K562 (cell line): Measurements from ENCODE around the gene GLRX2. TPM values are rescaled to one million over a fixed set of nuclear protein-coding genes. Genes with fewer than 3 reads are reported as not detected.

ENCODE experiments used
- ATAC-seq: fragments of 200-7000 bp; cut with Tn5 transposase; 3 replicates; pipeline ENCODE4 v1.9.1; 2020; ENCODE audit warnings: moderate library complexity
- BruUV-seq: library from RNA; stranded (reverse); fragments of 400-500 nt; replicated peaks from 2 replicates; lab custom pipeline; 2021; lab: Mats Ljungman, UMichigan
- CTCF ChIA-PET: fragments of 300-600 bp; formaldehyde crosslinking; extraction: SDS; loops from one replicate; lab custom pipeline; 2021; ENCODE audit warnings: low intra/inter-chr PET ratio; lab: Yijun Ruan, JAX
- POLR2A ChIA-PET: fragments of 300-600, 350-650 bp; sonication (Branson Sonifier 250); formaldehyde crosslinking; extraction: SDS; loops from one replicate; lab custom pipeline; 2021; ENCODE audit warnings: antibody characterized with exemption, inconsistent platforms; lab: Yijun Ruan, JAX
- DNase-seq, 4 experiments: peaks; one replicate each; pipeline versions ENCODE4 v3.0.0 to v3.0.0-alpha.2; 2011 to 2018; ENCODE audit warnings: low spot score in 3 of 4, mixed read lengths in 3 of 4; ENCODE audit errors: extremely low read depth in 1 of 4
- FAIRE-seq: peaks from 2 replicates; lab custom pipeline; 2011; peaks lifted over from hg19 to GRCh38; lab: Jason Lieb, UNC
- H2AFZ ChIP-seq: 2 replicates; pipeline ENCODE4 v1.6.0; 2011; ENCODE audit warnings: low read depth, low read length, control low read depth, inconsistent platforms
- H3K27ac ChIP-seq: fragments of 200-600 bp; 3 replicates; pipeline ENCODE4 v1.8.0; 2011; ENCODE audit warnings: low read depth, mild to moderate bottlenecking, control low read depth, inconsistent platforms, low read length, moderate library complexity, mixed read lengths; ENCODE audit errors: extremely low read depth
- H3K27me3 ChIP-seq, 2 experiments: fragments of 300-600 bp in 1 of 2; 2 replicates in 1 of 2; 3 replicates in 1 of 2; pipeline versions ENCODE4 v1.6.0 to v1.8.0; 2011; ENCODE audit warnings: inconsistent platforms in 2 of 2, low read length in 2 of 2, mild to moderate bottlenecking in 1 of 2, mixed read lengths in 1 of 2, moderate library complexity in 1 of 2; ENCODE audit not compliant: control insufficient read depth in 2 of 2, insufficient read depth in 2 of 2
- H3K36me3 ChIP-seq: fragments of 300-600 bp; 3 replicates; pipeline ENCODE4 v1.8.0; 2011; ENCODE audit warnings: mild to moderate bottlenecking, low read length, inconsistent platforms; ENCODE audit not compliant: control insufficient read depth, insufficient read depth
- H3K4me1 ChIP-seq, 2 experiments: fragments of 200-600 bp in 1 of 2; replicated peaks in 1 of 2; 2 replicates in 1 of 2; 3 replicates in 1 of 2; pipeline versions ENCODE4 v1.5.1 to v1.8.0; 2011; ENCODE audit warnings: inconsistent platforms in 2 of 2, low read length in 2 of 2, mild to moderate bottlenecking in 1 of 2, mixed read lengths in 1 of 2, moderate library complexity in 1 of 2; ENCODE audit not compliant: control insufficient read depth in 2 of 2, insufficient read depth in 2 of 2
- H3K4me2 ChIP-seq: 2 replicates; pipeline ENCODE4 v1.6.1; 2011; ENCODE audit warnings: low read length, control low read depth, inconsistent platforms, mixed read lengths; ENCODE audit not compliant: insufficient read depth
- H3K4me3 ChIP-seq: fragments of 200-600 bp; sonication (generic), shearing (Covaris generic); 2 replicates; pipeline ENCODE4 v1.5.1; 2016; ENCODE audit warnings: control low read depth, inconsistent platforms
- H3K79me2 ChIP-seq: fragments of 200-600 bp; 3 replicates; pipeline ENCODE4 v1.8.0; 2011; ENCODE audit warnings: low read length, inconsistent platforms; ENCODE audit not compliant: control insufficient read depth, insufficient read depth
- H3K9ac ChIP-seq, 2 experiments: 2 replicates each; pipeline versions ENCODE4 v1.6.0 to v1.6.1; 2011; ENCODE audit warnings: low read depth in 2 of 2, low read length in 2 of 2, control low read depth in 1 of 2, inconsistent platforms in 1 of 2, mild to moderate bottlenecking in 1 of 2, mixed read lengths in 1 of 2; ENCODE audit not compliant: insufficient read depth in 1 of 2
- H3K9me1 ChIP-seq: one replicate; pipeline ENCODE4 v1.6.0; 2011; ENCODE audit warnings: inconsistent platforms, mild to moderate bottlenecking, low read length, moderate library complexity; ENCODE audit not compliant: control insufficient read depth, insufficient read depth
- H3K9me3 ChIP-seq: replicated peaks from 2 replicates; pipeline ENCODE4 v1.5.1; 2011; ENCODE audit warnings: low read depth, low read length, inconsistent platforms; ENCODE audit not compliant: control insufficient read depth, insufficient read depth
- H4K20me1 ChIP-seq: replicated peaks from 2 replicates; pipeline ENCODE4 v1.6.1; 2011; ENCODE audit warnings: low read length, inconsistent platforms, mixed read lengths; ENCODE audit not compliant: control insufficient read depth, insufficient read depth
- GTF2E2 ChIP-seq: fragments of 200-800 bp; sonication (Bioruptor generic); IDR thresholded peaks from 2 replicates; pipeline ENCODE4 v1.6.1; 2016; ENCODE audit warnings: missing genetic modification characterization, missing compliant biosample characterization
- HBP1 ChIP-seq: fragments of 450-650 bp; formaldehyde crosslinking; IDR thresholded peaks from 2 replicates; pipeline ENCODE4 v1.4.0; 2022; ENCODE audit warnings: missing genetic modification characterization
- NR2F6 ChIP-seq: fragments of 450-650 bp; formaldehyde crosslinking; IDR thresholded peaks from 2 replicates; pipeline ENCODE4 v1.4.0; 2020; ENCODE audit warnings: mild to moderate bottlenecking
- PPARD ChIP-seq: fragments of 250-450 bp; sonication (Bioruptor Pico); IDR thresholded peaks from 2 replicates; pipeline ENCODE4 v1.8.0; 2022; ENCODE audit warnings: inconsistent platforms, mild to moderate bottlenecking, moderate library complexity
- RCOR1 ChIP-seq, 2 experiments: IDR thresholded peaks; 2 replicates each; pipeline ENCODE4 v1.6.1; 2012; ENCODE audit warnings: low read depth in 2 of 2, low read length in 2 of 2, borderline replicate concordance in 1 of 2, improper control_type of control experiment in 1 of 2
- SMAD2 ChIP-seq: fragments of 150-350 bp; IDR thresholded peaks from 2 replicates; pipeline ENCODE4 v1.6.1; 2014; ENCODE audit warnings: low read depth, mild to moderate bottlenecking, low read length
- SNAPC5 ChIP-seq: fragments of 250-450 bp; sonication (Bioruptor Pico); IDR thresholded peaks from 2 replicates; pipeline ENCODE4 v1.8.0; 2021; ENCODE audit warnings: moderate library complexity, mild to moderate bottlenecking, inconsistent platforms
- TCF7 ChIP-seq: sonication (generic); IDR thresholded peaks from 2 replicates; pipeline ENCODE4 v1.6.1; 2016; ENCODE audit warnings: antibody characterized with exemption, borderline replicate concordance
- TCFL5 ChIP-seq: fragments of 250-450 bp; sonication (Bioruptor Pico); conservative IDR thresholded peaks from 2 replicates; pipeline ENCODE4 v1.6.1; 2021; ENCODE audit warnings: mild to moderate bottlenecking, moderate library complexity, matching md5 sums
- ZBTB40 ChIP-seq, 2 experiments: fragments of 450-650 bp in 1 of 2; sonication (generic) in 1 of 2; formaldehyde crosslinking in 1 of 2; IDR thresholded peaks; 2 replicates each; pipeline versions ENCODE4 v1.7.1 to v1.9.0; 2016 to 2022; ENCODE audit warnings: inconsistent platforms in 1 of 2, mild to moderate bottlenecking in 1 of 2, missing genetic modification reagents in 1 of 2
- ZFP1 ChIP-seq: fragments of 450-650 bp; formaldehyde crosslinking; IDR thresholded peaks from 2 replicates; pipeline ENCODE4 v1.4.0; 2020; ENCODE audit warnings: mild to moderate bottlenecking, mixed read lengths
- WGBS: fragments of 100-300 bp; shearing (Covaris generic); methylation state at CpG from one replicate; pipeline ENCODE4 v1.1.6; 2016; ENCODE audit warnings: low coverage, mixed read lengths; ENCODE audit not compliant: insufficient coverage; ENCODE audit errors: missing lambda C conversion rate; 5-methylcytosine and 5-hydroxymethylcytosine counted together
- in situ Hi-C: fragments of 300-500 bp; cut with MboI; formaldehyde crosslinking; loops from 4 replicates; pipeline ENCODE4 v1.15.0; 2018; ENCODE audit warnings: inconsistent platforms, mixed read lengths
- intact Hi-C: fragments of 100-400 bp; cut with micrococcal nuclease; formaldehyde crosslinking; loops from 2 replicates; pipeline ENCODE4 v1.14.2; 2022
- polyA plus RNA-seq, 8 experiments: library from polyadenylated mRNA; depleted of rRNA in 4 of 8; stranded (reverse) in 5 of 8; unstranded in 3 of 8; fragments of >200 nt; fragmentation: Nextera tagmentation in 2 of 8; fragmentation: Illumina TruSeq in 1 of 8; extraction: Ambion mirVana in 2 of 8; extraction: Trizol in 1 of 8; gene quantifications; 2 replicates each; pipeline versions ENCODE4 v1.2.1 to v1.2.3, GENCODE V29; 2011 to 2014; ENCODE audit warnings: inconsistent platforms in 1 of 8, missing spikeins in 1 of 8
- total RNA-seq, 7 experiments: library from RNA; depleted of rRNA in 6 of 7; stranded (reverse); fragments of >200 nt in 6 of 7; fragmentation: Illumina TruSeq in 2 of 7; extraction: Trizol in 2 of 7; gene quantifications; 2 replicates each; pipeline versions ENCODE4 v1.2.1 to v1.2.3, GENCODE V29; 2011 to 2021; ENCODE audit warnings: low replicate concordance in 1 of 7

The GLRX2 gene
- total and polyA plus RNA-seq, 9 of the 15 experiments (the other 6 are each of a cell fraction or from before 2014, with no cell fraction given): 13.3 to 82.6 (median 55.1) TPM

- TF ChIP-seq GTF2E2 (no peak), RCOR1 (IDR thresholded peaks at IDR 0.05; ENCODE audit: borderline replicate concordance in 1 of 2, low read depth in 2 of 2, low read length in 2 of 2) (no peak), TCFL5 (no peak), TCF7 (no peak), ZFP1 (CRISPR knock-in tag) (no peak), SMAD2 (no peak), PPARD (CRISPR knock-in tag) (no peak), HBP1 (CRISPR knock-in tag) (no peak), NR2F6 (no peak), SNAPC5 (CRISPR knock-in tag) (no peak)
- TF ChIP-seq, all 486 proteins: peak for 73
These were observed 37.2 kb downstream of the GLRX2 start (continued) for GRCh38 chr1:193068013-193068412.

- Histone ChIP-seq H4K20me1 (peaks cover 8% of the 10 kb centered on the region; the same call in 1 of the 2 replicates), H3K79me2 (peaks cover 99% of the 10 kb centered on the region), H3K4me3 (no peak overlapping the region), H3K9ac (no peak overlapping the region), H3K4me2 (peak overlapping the region; percentile 14; the same call in 1 of the 2 replicates), H3K36me3 (peaks cover 43% of the 10 kb centered on the region), H3K4me1 (peaks cover 15 to 62% of the 10 kb centered on the region in 2 experiments), H3K9me1 (no peaks in the 10 kb centered on the region), H2AFZ (no peak overlapping the region), H3K9me3 (no peaks in the 10 kb centered on the region), H3K27me3 (no peaks in the 10 kb centered on the region), H3K27ac (peak overlapping the region; percentile 30; the same call in 2 of the 3 replicates)
- in situ Hi-C loops (no loop called here), intact Hi-C loops (no loop called here)
- 34% methylated on average over 4 of the region's 4 CpGs for WGBS
- POLR2A ChIA-PET: interaction anchor here (1.1 kb wide), 1 partner anchor 9 kb away, joined by 4 read pairs; no protein-coding TSS in a partner anchor
- no TSS peak for BruUV-seq
- FAIRE-seq: no peak
- no peak for DNase-seq
- ATAC-seq: no peak
- CTCF ChIA-PET: no interaction called here
- TF ChIP-seq ZBTB40 (IDR thresholded peaks at IDR 0.05) (peak; percentile 36; the same call in 1 of the 2 replicates), ZBTB40 (CRISPR knock-in tag; IDR thresholded peaks at IDR 0.05) (no peak)
These were observed 38.6 kb downstream of the GLRX2 start for GRCh38 chr1:193066606-193067005.
